NT2/D1 (cell line): ENCODE results near the gene GOPC.

ENCODE experiments used
- DNase-seq: peaks from one replicate; pipeline ENCODE4 v3.0.0-alpha.2; 2011; ENCODE audit warnings: low read depth, low spot score
- H3K27me3 ChIP-seq: 2 replicates; pipeline ENCODE4 v1.6.0; 2011; ENCODE audit warnings: mild to moderate bottlenecking; ENCODE audit not compliant: insufficient read length, insufficient read depth
- H3K36me3 ChIP-seq: 2 replicates; pipeline ENCODE4 v1.6.1; 2011; ENCODE audit warnings: mild to moderate bottlenecking, low read length, mixed read lengths; ENCODE audit not compliant: insufficient read depth, insufficient read length
- H3K4me1 ChIP-seq: 2 replicates; pipeline ENCODE4 v1.5.1; 2011; ENCODE audit not compliant: insufficient read depth, insufficient read length
- H3K4me3 ChIP-seq: 2 replicates; pipeline ENCODE4 v1.5.1; 2011; ENCODE audit warnings: low read depth; ENCODE audit not compliant: insufficient read length
- H3K9ac ChIP-seq: 2 replicates; pipeline ENCODE4 v1.6.0; 2011; ENCODE audit warnings: low read depth; ENCODE audit not compliant: insufficient read length
- H3K9me3 ChIP-seq: 2 replicates; pipeline ENCODE4 v1.5.1; 2011; ENCODE audit warnings: mild to moderate bottlenecking, low read length; ENCODE audit not compliant: insufficient read depth
- SUZ12 ChIP-seq: IDR thresholded peaks from 2 replicates; pipeline ENCODE4 v1.6.1; 2011; ENCODE audit not compliant: insufficient read length, insufficient read depth; ENCODE audit errors: extremely low read depth
- YY1 ChIP-seq: IDR thresholded peaks from 2 replicates; pipeline ENCODE4 v1.6.1; 2011; ENCODE audit not compliant: insufficient read length, insufficient read depth
- ZNF274 ChIP-seq: IDR thresholded peaks from 2 replicates; pipeline ENCODE4 v1.6.1; 2011; ENCODE audit warnings: mild to moderate bottlenecking, low read depth, low read length

GOPC gene

GRCh38 chr6:117568831-117569410 lies 33.4 kb downstream of the GOPC start:
- Histone ChIP-seq H3K36me3 (peaks cover 68% of the 10 kb centered on the region), H3K9ac (no peak overlapping the region), H3K4me1 (no peaks in the 10 kb centered on the region), H3K9me3 (no peaks in the 10 kb centered on the region), H3K4me3 (no peak overlapping the region), H3K27me3 (no peaks in the 10 kb centered on the region)
- TF ChIP-seq YY1 (no peak), ZNF274 (no peak), SUZ12 (no peak)
- no peak for DNase-seq

DNA sequence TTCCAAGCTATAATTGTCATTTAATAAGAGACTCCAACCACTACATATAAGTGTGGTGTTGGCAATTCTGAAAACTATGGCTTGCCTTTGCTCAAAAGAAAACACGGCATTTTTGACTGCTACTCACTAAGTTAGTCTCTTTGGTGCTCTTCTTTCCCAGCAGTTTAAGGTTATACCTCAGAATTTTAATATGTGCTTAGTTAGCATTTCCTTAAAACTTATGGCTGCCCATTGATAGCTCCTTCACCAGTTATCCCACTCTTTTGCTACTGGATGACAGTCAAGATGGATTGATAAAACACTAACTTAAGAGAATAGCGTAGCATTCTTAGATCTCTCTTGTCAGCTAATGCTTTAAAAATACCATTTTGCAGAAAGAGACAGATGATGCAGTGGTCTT lies 34.1 kb downstream of the GOPC start:
- H3K4me3 ChIP-seq, result no peak overlapping the region
- no peaks in the 10 kb centered on the region for H3K9me3 ChIP-seq
- no peaks in the 10 kb centered on the region for H3K4me1 ChIP-seq
- no peak for DNase-seq
- H3K9ac ChIP-seq, result no peak overlapping the region
- no peaks in the 10 kb centered on the region for H3K27me3 ChIP-seq
- TF ChIP-seq SUZ12, result no peak
- no peak for TF ChIP-seq YY1
- no peak for TF ChIP-seq ZNF274
- peaks cover 65% of the 10 kb centered on the region for H3K36me3 ChIP-seq

- Histone ChIP-seq H3K4me1 (no peaks in the 10 kb centered on the region), H3K36me3 (peaks cover 56% of the 10 kb centered on the region), H3K9ac (no peak overlapping the region), H3K4me3 (no peak overlapping the region), H3K27me3 (no peaks in the 10 kb centered on the region), H3K9me3 (no peaks in the 10 kb centered on the region)
- TF ChIP-seq YY1 (no peak), ZNF274 (no peak), SUZ12 (no peak)
- no peak for DNase-seq
These were observed 37.6 kb downstream of the GOPC start for GRCh38 chr6:117564681-117565080.

DNA sequence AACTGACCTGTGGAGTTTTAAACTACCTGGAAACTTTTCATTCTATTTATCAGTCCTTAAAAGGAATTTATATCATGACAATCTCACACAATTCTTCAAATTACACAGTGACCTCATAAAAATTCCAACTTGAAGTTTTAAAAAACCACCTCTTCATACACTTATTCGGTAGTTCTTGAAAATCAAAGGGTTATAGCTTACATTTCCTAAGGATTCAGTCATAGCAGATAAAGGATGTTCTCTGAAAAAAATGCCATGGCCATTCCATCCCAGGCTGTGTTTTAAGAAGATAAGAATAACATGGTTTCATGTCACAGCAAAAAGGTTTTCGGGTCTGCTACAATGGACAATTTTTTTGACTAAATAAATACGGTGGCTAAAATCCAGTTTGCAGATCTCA lies 41.2 kb downstream of the GOPC start:
- H3K9ac ChIP-seq, result no peak overlapping the region
- H3K9me3 ChIP-seq, result no peaks in the 10 kb centered on the region
- TF ChIP-seq YY1, result no peak
- TF ChIP-seq SUZ12, result no peak
- TF ChIP-seq ZNF274, result no peak
- no peaks in the 10 kb centered on the region for H3K27me3 ChIP-seq
- peaks cover 34% of the 10 kb centered on the region for H3K36me3 ChIP-seq
- H3K4me1 ChIP-seq, result no peaks in the 10 kb centered on the region
- no peak overlapping the region for H3K4me3 ChIP-seq
- no peak for DNase-seq

GRCh38 chr6:117559299-117559698 lies 43.0 kb downstream of the GOPC start:
- H3K4me1 ChIP-seq, result no peaks in the 10 kb centered on the region
- peaks cover 19% of the 10 kb centered on the region for H3K36me3 ChIP-seq
- TF ChIP-seq SUZ12, result no peak
- TF ChIP-seq YY1, result no peak
- no peak for TF ChIP-seq ZNF274
- H3K4me3 ChIP-seq, result no peak overlapping the region
- DNase-seq, result no peak
- H3K9ac ChIP-seq, result no peak overlapping the region
- H3K27me3 ChIP-seq, result no peaks in the 10 kb centered on the region
- no peaks in the 10 kb centered on the region for H3K9me3 ChIP-seq

DNA sequence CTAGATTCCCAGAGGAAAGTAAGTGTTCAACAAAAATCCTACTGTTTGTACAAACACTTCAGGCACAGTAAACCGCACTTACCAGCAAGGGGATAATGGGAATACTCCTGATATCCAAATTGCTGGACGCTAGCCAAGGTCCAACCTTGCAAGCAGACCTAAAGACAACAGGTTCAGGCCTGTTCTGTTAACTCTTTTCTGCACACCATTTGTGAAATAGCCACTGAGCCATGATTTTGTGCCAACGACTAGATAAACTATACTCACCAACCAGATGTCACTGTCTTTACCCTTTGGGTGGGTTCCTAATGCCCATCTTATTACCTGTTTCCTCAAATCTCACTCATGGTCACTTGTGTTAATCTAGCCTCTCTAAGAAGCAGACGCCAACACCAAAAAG lies 43.5 kb downstream of the GOPC start:
- Histone ChIP-seq H3K4me1 (no peaks in the 10 kb centered on the region), H3K9me3 (no peaks in the 10 kb centered on the region), H3K9ac (no peak overlapping the region), H3K36me3 (peaks cover 19% of the 10 kb centered on the region), H3K4me3 (no peak overlapping the region), H3K27me3 (no peaks in the 10 kb centered on the region)
- DNase-seq, result no peak
- TF ChIP-seq SUZ12 (no peak), ZNF274 (no peak), YY1 (no peak)

- peaks cover 15% of the 10 kb centered on the region for H3K36me3 ChIP-seq
- TF ChIP-seq SUZ12, result no peak
- no peak for TF ChIP-seq ZNF274
- no peak for TF ChIP-seq YY1
- no peak overlapping the region for H3K9ac ChIP-seq
- H3K27me3 ChIP-seq, result no peaks in the 10 kb centered on the region
- no peak for DNase-seq
- no peaks in the 10 kb centered on the region for H3K9me3 ChIP-seq
- H3K4me3 ChIP-seq, result no peak overlapping the region
- H3K4me1 ChIP-seq, result no peaks in the 10 kb centered on the region
These were observed 44.4 kb downstream of the GOPC start for GRCh38 chr6:117557951-117558350.
